SHP77 treated with DMSO at 0.1 percent for 48 hours (cell line): ENCODE measurements around the gene STIP1.

Experiments used
- DNase-seq: peaks from one replicate; lab custom pipeline; 2025; lab: John Stamatoyannopoulos, UW

STIP1 gene

GRCh38 chr11:64223001-64223651, 37.2 kb downstream of the STIP1 start:
- no peak for DNase-seq

GRCh38 chr11:64224151-64224890, 38.4 kb downstream of the STIP1 start:
- no peak for DNase-seq

- DNase-seq = no peak
These were observed 39.1 kb downstream of the STIP1 start for GRCh38 chr11:64224891-64225607.

- DNase-seq = peak; percentile 27
These were observed 39.9 kb downstream of the STIP1 start, which contains the start of the genes NUDT22 and TRPT1 for GRCh38 chr11:64225608-64226506. Gene NUDT22 (plus strand): TSS chr11:64226274. CDS start chr11:64226653, 379 bp downstream. Gene TRPT1 (minus strand): TSS chr11:64226186. CDS start chr11:64225860, 326 bp downstream.

GRCh38 chr11:64226507-64227051, 40.6 kb downstream of the STIP1 start:
- peak; percentile 74 for DNase-seq

- DNase-seq = no peak
These were observed 41.5 kb downstream of the STIP1 start for GRCh38 chr11:64227405-64227956.

- DNase-seq = no peak
These were observed 43.2 kb downstream of the STIP1 start for GRCh38 chr11:64229090-64229743.

GRCh38 chr11:64229744-64230170, 43.8 kb downstream of the STIP1 start:
- no peak for DNase-seq

GRCh38 chr11:64230171-64230984, 44.4 kb downstream of the STIP1 start, which contains the start of gene DNAJC4:
Gene DNAJC4 (plus strand): TSS chr11:64230548. CDS start chr11:64230855, 307 bp downstream.
- peak; percentile 79 for DNase-seq

GRCh38 chr11:64230985-64231365, 45.0 kb downstream of the STIP1 start:
- DNase-seq = no peak

- no peak for DNase-seq
These were observed 45.6 kb downstream of the STIP1 start for GRCh38 chr11:64231546-64231945.

- no peak for DNase-seq
These were observed 46.4 kb downstream of the STIP1 start for GRCh38 chr11:64232182-64232966.

GRCh38 chr11:64232967-64233315, 47.0 kb downstream of the STIP1 start:
- no peak for DNase-seq

GRCh38 chr11:64233913-64234586, 48.1 kb downstream of the STIP1 start, which contains the start of gene VEGFB:
Gene VEGFB (plus strand): TSS chr11:64234584. CDS start chr11:64234834, 250 bp downstream.
- DNase-seq = no peak

GRCh38 chr11:64234647-64235379, 48.8 kb downstream of the STIP1 start:
- DNase-seq = no peak

- no peak for DNase-seq
These were observed 49.6 kb downstream of the STIP1 start for GRCh38 chr11:64235437-64236161.

GRCh38 chr11:64237484-64237951, 51.5 kb downstream of the STIP1 start:
- DNase-seq = peak; percentile 89
